Amniotic stem cell (primary cell): ENCODE results near the gene ITPRIPL2.

Experiments used
- DNase-seq: peaks from one replicate; lab custom pipeline; 2025; lab: John Stamatoyannopoulos, UW

ITPRIPL2 gene

GRCh38 chr16:19142939-19143598 is 29.3 kb downstream of the ITPRIPL2 start:
- no peak for DNase-seq

GRCh38 chr16:19143599-19143956 is 29.8 kb downstream of the ITPRIPL2 start:
- DNase-seq, result no peak

- DNase-seq, result no peak
Observed at GRCh38 chr16:19145010-19145409, 31.2 kb downstream of the ITPRIPL2 start.

- DNase-seq, result no peak
Observed at GRCh38 chr16:19147126-19147525, 33.4 kb downstream of the ITPRIPL2 start.

GRCh38 chr16:19147627-19148026 is 33.9 kb downstream of the ITPRIPL2 start:
- no peak for DNase-seq

- no peak for DNase-seq
Observed at GRCh38 chr16:19148189-19148588, 34.4 kb downstream of the ITPRIPL2 start.

- no peak for DNase-seq
Observed at GRCh38 chr16:19151310-19151709, 37.5 kb downstream of the ITPRIPL2 start.

- no peak for DNase-seq
Observed at GRCh38 chr16:19152042-19152441, 38.3 kb downstream of the ITPRIPL2 start.

GRCh38 chr16:19153876-19154275 is 40.1 kb downstream of the ITPRIPL2 start:
- no peak for DNase-seq

- no peak for DNase-seq
Observed at GRCh38 chr16:19162085-19162484, 48.3 kb downstream of the ITPRIPL2 start.

- DNase-seq, result no peak
Observed at GRCh38 chr16:19163215-19163614, 49.5 kb downstream of the ITPRIPL2 start.

GRCh38 chr16:19164285-19164684 is 50.5 kb downstream of the ITPRIPL2 start:
- no peak for DNase-seq

- no peak for DNase-seq
Observed at GRCh38 chr16:19165101-19165500, 51.3 kb downstream of the ITPRIPL2 start.

- no peak for DNase-seq
Observed at GRCh38 chr16:19166500-19166899, 52.7 kb downstream of the ITPRIPL2 start.

- DNase-seq, result peak; percentile 21
Observed at GRCh38 chr16:19167710-19168370, 54.1 kb downstream of the ITPRIPL2 start, which contains the start of gene SYT17. TSS of gene SYT17 (plus strand) at chr16:19168240. CDS start at chr16:19168647, 407 bp downstream.

GRCh38 chr16:19168371-19169081 is 54.8 kb downstream of the ITPRIPL2 start:
- no peak for DNase-seq

GRCh38 chr16:19169082-19169639 is 55.4 kb downstream of the ITPRIPL2 start:
- DNase-seq, result no peak

- DNase-seq, result no peak
Observed at GRCh38 chr16:19170043-19170655, 56.4 kb downstream of the ITPRIPL2 start.
